Trophoblast cell (in vitro differentiated cells and primary cell): Measurements from ENCODE around the gene APOL4.

ENCODE experiments used
- DNase-seq, 2 donors: peaks; one replicate each; pipeline ENCODE4 v3.0.0-alpha.2; 2016
- H2AFZ ChIP-seq: 2 replicates; pipeline ENCODE4 v1.6.1; 2013; ENCODE audit warnings: low read length, moderate library complexity, mild to moderate bottlenecking; ENCODE audit not compliant: insufficient read depth, poor library complexity
- H2AK5ac ChIP-seq: 2 replicates; pipeline ENCODE4 v1.6.1; 2013; ENCODE audit warnings: mild to moderate bottlenecking, low read length
- H2BK120ac ChIP-seq: 2 replicates; pipeline ENCODE4 v1.6.1; 2013; ENCODE audit warnings: low read length, mild to moderate bottlenecking, moderate library complexity; ENCODE audit not compliant: insufficient read depth, poor library complexity
- H2BK12ac ChIP-seq: 2 replicates; pipeline ENCODE4 v1.6.1; 2013; ENCODE audit warnings: mild to moderate bottlenecking, low read length, moderate library complexity
- H2BK5ac ChIP-seq: 2 replicates; pipeline ENCODE4 v1.6.1; 2013; ENCODE audit warnings: low read length, low read depth, moderate library complexity, mild to moderate bottlenecking; ENCODE audit not compliant: poor library complexity
- H3K14ac ChIP-seq: 2 replicates; pipeline ENCODE4 v1.6.1; 2013; ENCODE audit warnings: mild to moderate bottlenecking, low read length
- H3K18ac ChIP-seq: 2 replicates; pipeline ENCODE4 v1.6.1; 2013; ENCODE audit warnings: mild to moderate bottlenecking, low read length
- H3K23ac ChIP-seq: 2 replicates; pipeline ENCODE4 v1.6.1; 2013; ENCODE audit warnings: low read length
- H3K27ac ChIP-seq: 2 replicates; pipeline ENCODE4 v1.5.1; 2013; ENCODE audit warnings: low read depth, mild to moderate bottlenecking, inconsistent platforms, low read length, moderate library complexity
- H3K27me3 ChIP-seq: 2 replicates; pipeline ENCODE4 v1.6.1; 2013; ENCODE audit warnings: inconsistent platforms, mild to moderate bottlenecking, low read length, moderate library complexity; ENCODE audit not compliant: insufficient read depth
- H3K36me3 ChIP-seq, 2 experiments: 1 replicate in 1 of 2; 2 replicates in 1 of 2; pipeline ENCODE4 v1.6.1; 2013; ENCODE audit warnings: low read length in 2 of 2, mild to moderate bottlenecking in 2 of 2, moderate library complexity in 1 of 2; ENCODE audit not compliant: insufficient read depth in 2 of 2, control insufficient read depth in 1 of 2
- H3K4ac ChIP-seq: 2 replicates; pipeline ENCODE4 v1.6.1; 2013; ENCODE audit warnings: low read depth, mild to moderate bottlenecking, low read length, moderate library complexity
- H3K4me1 ChIP-seq, 2 experiments: 1 replicate in 1 of 2; 2 replicates in 1 of 2; pipeline ENCODE4 v1.6.1; 2013; ENCODE audit warnings: low read length in 2 of 2, mild to moderate bottlenecking in 2 of 2, moderate library complexity in 1 of 2; ENCODE audit not compliant: insufficient read depth in 2 of 2, control insufficient read depth in 1 of 2
- H3K4me2 ChIP-seq: 2 replicates; pipeline ENCODE4 v1.6.1; 2013; ENCODE audit warnings: inconsistent platforms, mild to moderate bottlenecking, low read length, moderate library complexity
- H3K4me3 ChIP-seq: 2 replicates; pipeline ENCODE4 v1.5.1; 2013; ENCODE audit warnings: mild to moderate bottlenecking, low read depth, low read length, inconsistent platforms
- H3K79me1 ChIP-seq: one replicate; pipeline ENCODE4 v1.6.1; 2013; ENCODE audit warnings: low read length
- H3K79me2 ChIP-seq: 2 replicates; pipeline ENCODE4 v1.6.1; 2013; ENCODE audit warnings: low read length, mild to moderate bottlenecking; ENCODE audit not compliant: control insufficient read depth, insufficient read depth, poor library complexity
- H3K9ac ChIP-seq: 2 replicates; pipeline ENCODE4 v1.6.1; 2013; ENCODE audit warnings: mild to moderate bottlenecking, low read length
- H3K9me3 ChIP-seq: 2 replicates; pipeline ENCODE4 v1.6.1; 2013; ENCODE audit warnings: low read depth, mild to moderate bottlenecking, control low read depth, inconsistent platforms, low read length; ENCODE audit not compliant: insufficient read depth
- H4K12ac ChIP-seq: 2 replicates; pipeline ENCODE4 v1.6.1; 2013; ENCODE audit warnings: low read depth, mild to moderate bottlenecking, low read length, moderate library complexity
- H4K8ac ChIP-seq: 2 replicates; pipeline ENCODE4 v1.6.1; 2013; ENCODE audit warnings: low read depth, mild to moderate bottlenecking, low read length, moderate library complexity
- H4K91ac ChIP-seq: one replicate; pipeline ENCODE4 v1.6.1; 2013; ENCODE audit warnings: low read depth, mild to moderate bottlenecking, low read length, moderate library complexity
- WGBS: extraction: QIAGEN DNeasy Blood & Tissue Kit; methylation state at CpG from one replicate; pipeline ENCODE4 v1.1.7; 2013; ENCODE audit warnings: missing lambda C conversion rate; ENCODE audit not compliant: insufficient read length, insufficient coverage; ENCODE audit errors: extremely low coverage; 5-methylcytosine and 5-hydroxymethylcytosine counted together

APOL4 gene

GRCh38 chr22:36160499-36160942 is 41.1 kb downstream of the APOL4 start, which contains the start of gene APOL3:
TSS of gene APOL3 (minus strand) at chr22:36160755. CDS start at chr22:36149055, 11,700 bp downstream.
- Histone ChIP-seq H3K27ac (no peak within 1 kb of the TSS), H2AK5ac (no peak within 1 kb of the TSS), H4K91ac (no peak within 1 kb of the TSS), H4K8ac (no peak within 1 kb of the TSS), H3K79me2 (no peaks in the 10 kb centered on the region), H2BK12ac (no peak within 1 kb of the TSS), H3K23ac (no peak within 1 kb of the TSS), H2AFZ (no peak within 1 kb of the TSS), H3K4me2 (no peak within 1 kb of the TSS), H4K12ac (no peak within 1 kb of the TSS), H2BK120ac (no peak within 1 kb of the TSS), H3K4me3 (no peak within 1 kb of the TSS), H3K9me3 (peaks cover 1% of the 10 kb centered on the region), H3K4ac (no peak within 1 kb of the TSS), H3K27me3 (no peaks in the 10 kb centered on the region), H2BK5ac (no peak within 1 kb of the TSS), H3K14ac (no peak within 1 kb of the TSS), H3K36me3 (no peaks in the 10 kb centered on the region), H3K4me1 (peaks cover 4% of the 10 kb centered on the region in 2 experiments), H3K9ac (no peak within 1 kb of the TSS), H3K79me1 (no peaks in the 10 kb centered on the region), H3K18ac (no peak within 1 kb of the TSS)
- DNase-seq = peak in 1 of 2 donors; percentile 19
- WGBS = no CpG with 5 or more reads among the region's 3 CpGs

- Histone ChIP-seq H3K36me3 (no peaks in the 10 kb centered on the region), H3K79me2 (no peaks in the 10 kb centered on the region), H2AFZ (no peak overlapping the region), H3K27ac (no peak overlapping the region), H4K91ac (no peak overlapping the region), H4K12ac (no peak overlapping the region), H3K4ac (no peak overlapping the region), H4K8ac (no peak overlapping the region), H3K4me2 (no peak overlapping the region), H3K9ac (no peak overlapping the region), H3K4me3 (no peak overlapping the region), H2BK5ac (no peak overlapping the region), H3K4me1 (peaks cover 4% of the 10 kb centered on the region in 2 experiments), H3K9me3 (peaks cover 1% of the 10 kb centered on the region), H2AK5ac (no peak overlapping the region), H3K79me1 (no peaks in the 10 kb centered on the region), H2BK120ac (no peak overlapping the region), H2BK12ac (no peak overlapping the region), H3K23ac (no peak overlapping the region), H3K18ac (no peak overlapping the region), H3K14ac (no peak overlapping the region), H3K27me3 (no peaks in the 10 kb centered on the region)
- peak; percentile 89 for DNase-seq
- no CpG with 5 or more reads among the region's 15 CpGs for WGBS
Measured at GRCh38 chr22:36156515-36157419, 44.8 kb downstream of the APOL4 start.

- no peak overlapping the region for H2AFZ ChIP-seq
- no peak overlapping the region for H4K91ac ChIP-seq
- H3K4ac ChIP-seq = no peak overlapping the region
- no peak overlapping the region for H3K18ac ChIP-seq
- no peak overlapping the region for H2AK5ac ChIP-seq
- H3K9ac ChIP-seq = no peak overlapping the region
- no peak overlapping the region for H2BK5ac ChIP-seq
- no peak overlapping the region for H3K4me3 ChIP-seq
- peaks cover 4% of the 10 kb centered on the region in 2 experiments for H3K4me1 ChIP-seq
- H3K9me3 ChIP-seq = peaks cover 1% of the 10 kb centered on the region
- no peak overlapping the region for H4K12ac ChIP-seq
- H4K8ac ChIP-seq = no peak overlapping the region
- no peaks in the 10 kb centered on the region for H3K79me1 ChIP-seq
- no peak overlapping the region for H3K14ac ChIP-seq
- no peak overlapping the region for H3K23ac ChIP-seq
- no peaks in the 10 kb centered on the region for H3K79me2 ChIP-seq
- H3K27me3 ChIP-seq = no peaks in the 10 kb centered on the region
- H3K36me3 ChIP-seq = no peaks in the 10 kb centered on the region
- H2BK120ac ChIP-seq = no peak overlapping the region
- H3K27ac ChIP-seq = no peak overlapping the region
- no peak overlapping the region for H3K4me2 ChIP-seq
- no peak overlapping the region for H2BK12ac ChIP-seq
- WGBS = no CpG with 5 or more reads among the region's 8 CpGs
- no peak for DNase-seq
Measured at GRCh38 chr22:36156119-36156514, 45.5 kb downstream of the APOL4 start.

GRCh38 chr22:36155702-36156101 is 45.9 kb downstream of the APOL4 start:
- no peak overlapping the region for H2AK5ac ChIP-seq
- no peak for DNase-seq
- H3K4ac ChIP-seq = no peak overlapping the region
- H3K23ac ChIP-seq = no peak overlapping the region
- no peak overlapping the region for H2AFZ ChIP-seq
- no peak overlapping the region for H3K4me3 ChIP-seq
- H3K4me1 ChIP-seq = peaks cover 4% of the 10 kb centered on the region in 2 experiments
- H3K79me2 ChIP-seq = no peaks in the 10 kb centered on the region
- H2BK5ac ChIP-seq = no peak overlapping the region
- no peak overlapping the region for H2BK120ac ChIP-seq
- H4K12ac ChIP-seq = no peak overlapping the region
- H4K91ac ChIP-seq = no peak overlapping the region
- no peak overlapping the region for H3K27ac ChIP-seq
- H4K8ac ChIP-seq = no peak overlapping the region
- H3K4me2 ChIP-seq = no peak overlapping the region
- no peak overlapping the region for H2BK12ac ChIP-seq
- H3K27me3 ChIP-seq = no peaks in the 10 kb centered on the region
- H3K18ac ChIP-seq = no peak overlapping the region
- no peaks in the 10 kb centered on the region for H3K79me1 ChIP-seq
- no peaks in the 10 kb centered on the region for H3K36me3 ChIP-seq
- no peak overlapping the region for H3K14ac ChIP-seq
- H3K9ac ChIP-seq = no peak overlapping the region
- peaks cover 1% of the 10 kb centered on the region for H3K9me3 ChIP-seq
- WGBS = no CpG with 5 or more reads among the region's 7 CpGs
